Neural cell (in vitro differentiated cells): ENCODE data around the gene GPR21. TPM values are rescaled to one million over a fixed set of nuclear protein-coding genes. Genes with fewer than 3 reads are reported as not detected.

Source experiments
- H2AFZ ChIP-seq: fragments of 200-600, 300-800 bp; sonication (generic), shearing (Covaris generic); 2 replicates; pipeline ENCODE4 v1.6.0; 2014; ENCODE audit warnings: low read depth, mild to moderate bottlenecking, antibody characterized with exemption, low read length, moderate library complexity
- H3F3A ChIP-seq: fragments of 200-600 bp; shearing (Covaris generic); 2 replicates; pipeline ENCODE4 v1.6.1; 2016; ENCODE audit warnings: mild to moderate bottlenecking, moderate library complexity, mixed read lengths, antibody characterized with exemption, low read length; ENCODE audit not compliant: insufficient read depth, poor library complexity, severe bottlenecking
- H3K27ac ChIP-seq: fragments of 200-600, 300-800 bp; sonication (generic), shearing (Covaris generic); 2 replicates; pipeline ENCODE4 v1.5.1; 2014; ENCODE audit warnings: mild to moderate bottlenecking, low read length, moderate library complexity
- H3K27me3 ChIP-seq: fragments of 300-800, 200-600 bp; sonication (generic), shearing (Covaris generic); 2 replicates; pipeline ENCODE4 v1.6.0; 2014; ENCODE audit warnings: mild to moderate bottlenecking, low read depth, low read length, moderate library complexity; ENCODE audit not compliant: insufficient read depth
- H3K36me3 ChIP-seq: fragments of 300-800, 200-600 bp; sonication (generic), shearing (Covaris generic); 2 replicates; pipeline ENCODE4 v1.5.1; 2014; ENCODE audit warnings: mild to moderate bottlenecking, antibody characterized with exemption, low read length, moderate library complexity; ENCODE audit not compliant: insufficient read depth
- H3K4me2 ChIP-seq: fragments of 300-800, 200-600 bp; sonication (generic), shearing (Covaris generic); 2 replicates; pipeline ENCODE4 v1.6.0; 2014; ENCODE audit warnings: mild to moderate bottlenecking, low read length
- H3K4me3 ChIP-seq: fragments of 300-800, 200-600 bp; sonication (generic), shearing (Covaris generic); 2 replicates; pipeline ENCODE4 v1.5.1; 2014; ENCODE audit warnings: mild to moderate bottlenecking, low read length, moderate library complexity
- H3K79me2 ChIP-seq: fragments of 200-600 bp; shearing (Covaris generic); replicated peaks from 2 replicates; pipeline ENCODE4 v1.6.0; 2014; ENCODE audit warnings: mild to moderate bottlenecking, low read length, moderate library complexity; ENCODE audit not compliant: insufficient read depth
- H3K9ac ChIP-seq: fragments of 300-800, 200-600 bp; sonication (generic), shearing (Covaris generic); 2 replicates; pipeline ENCODE4 v1.6.1; 2016; ENCODE audit warnings: mild to moderate bottlenecking, low read length, mixed read lengths
- H3K9me2 ChIP-seq: fragments of 200-600 bp; shearing (Covaris generic); 2 replicates; pipeline ENCODE4 v1.6.1; 2016; ENCODE audit warnings: mild to moderate bottlenecking, low read length, mixed read lengths; ENCODE audit not compliant: insufficient read depth
- H3K9me3 ChIP-seq: fragments of 200-600, 300-800 bp; sonication (generic), shearing (Covaris generic); 2 replicates; pipeline ENCODE4 v1.6.1; 2016; ENCODE audit warnings: mild to moderate bottlenecking, mixed run types, low read length, moderate library complexity, mixed read lengths
- H4K20me1 ChIP-seq: fragments of 200-600 bp; shearing (Covaris generic); 2 replicates; pipeline ENCODE4 v1.6.1; 2016; ENCODE audit warnings: mild to moderate bottlenecking, mixed run types; ENCODE audit not compliant: insufficient read depth
- CTCF ChIP-seq: fragments of 450-650 bp; IDR thresholded peaks from 2 replicates; pipeline ENCODE4 v1.5.1; 2014; ENCODE audit warnings: antibody characterized with exemption, mild to moderate bottlenecking, moderate library complexity; ENCODE audit not compliant: poor library complexity, severe bottlenecking
- EP300 ChIP-seq: fragments of 450-650 bp; conservative IDR thresholded peaks from 2 replicates; pipeline ENCODE4 v1.6.1; 2014; ENCODE audit warnings: antibody characterized with exemption, mild to moderate bottlenecking, moderate library complexity; ENCODE audit not compliant: poor library complexity, severe bottlenecking
- EZH2 ChIP-seq: fragments of 200-600, 300-800 bp; shearing (Covaris generic), sonication (generic); IDR thresholded peaks from 2 replicates; pipeline ENCODE4 v1.6.1; 2014; ENCODE audit warnings: antibody characterized with exemption, low read length, borderline replicate concordance, mild to moderate bottlenecking; ENCODE audit not compliant: insufficient read depth, poor library complexity, severe bottlenecking
- MXI1 ChIP-seq: fragments of 450-650 bp; conservative IDR thresholded peaks from 2 replicates; pipeline ENCODE4 v1.6.1; 2014; ENCODE audit warnings: antibody characterized with exemption, mild to moderate bottlenecking; ENCODE audit not compliant: poor library complexity, severe bottlenecking
- POLR2AphosphoS5 ChIP-seq: IDR thresholded peaks from 2 replicates; pipeline ENCODE4 v1.6.1; 2012
- RAD21 ChIP-seq: fragments of 450-650 bp; conservative IDR thresholded peaks from 2 replicates; pipeline ENCODE4 v1.6.1; 2014; ENCODE audit warnings: antibody characterized with exemption, mild to moderate bottlenecking, moderate library complexity
- REST ChIP-seq: IDR thresholded peaks from 2 replicates; pipeline ENCODE4 v1.6.1; 2012; ENCODE audit warnings: borderline replicate concordance
- SMC3 ChIP-seq: fragments of 450-650 bp; conservative IDR thresholded peaks from 2 replicates; pipeline ENCODE4 v1.6.1; 2014; ENCODE audit warnings: antibody characterized with exemption, mild to moderate bottlenecking, moderate library complexity; ENCODE audit not compliant: poor library complexity
- TAF1 ChIP-seq: IDR thresholded peaks from 2 replicates; pipeline ENCODE4 v1.6.1; 2012; ENCODE audit warnings: low read depth
- polyA plus RNA-seq: library from polyadenylated mRNA; depleted of rRNA; stranded (reverse); fragments of >200 nt; gene quantifications from 2 replicates; pipeline ENCODE4 v1.2.3, GENCODE V29; 2014

The GPR21 gene
- polyA plus RNA-seq, 1 donor from 2014 or later = 2.2 TPM

- no peak overlapping the region for H2AFZ ChIP-seq
- H3K27ac ChIP-seq = no peak overlapping the region
- no peaks in the 10 kb centered on the region for H3K9me2 ChIP-seq
- peaks cover 3% of the 10 kb centered on the region for H3K36me3 ChIP-seq
- H4K20me1 ChIP-seq = no peaks in the 10 kb centered on the region
- no peak for TF ChIP-seq CTCF
- TF ChIP-seq TAF1 = no peak
- no peak for TF ChIP-seq SMC3
- TF ChIP-seq RAD21 = no peak
- no peak for TF ChIP-seq EZH2
- TF ChIP-seq POLR2AphosphoS5 = no peak
- no peak for TF ChIP-seq EP300
- TF ChIP-seq REST = no peak
- no peak for TF ChIP-seq MXI1
- H3K27me3 ChIP-seq = no peaks in the 10 kb centered on the region
- no peak overlapping the region for H3K4me2 ChIP-seq
- no peaks in the 10 kb centered on the region for H3K79me2 ChIP-seq
- no peaks in the 10 kb centered on the region for H3K9me3 ChIP-seq
- H3F3A ChIP-seq = no peaks in the 10 kb centered on the region
- no peak overlapping the region for H3K9ac ChIP-seq
- H3K4me3 ChIP-seq = no peak overlapping the region
These were observed 31.7 kb downstream of the GPR21 start for GRCh38 chr9:123065196-123065595.

GRCh38 chr9:123067136-123067535, 33.7 kb downstream of the GPR21 start:
- H2AFZ ChIP-seq = no peak overlapping the region
- H3K9me3 ChIP-seq = no peaks in the 10 kb centered on the region
- no peaks in the 10 kb centered on the region for H3F3A ChIP-seq
- no peaks in the 10 kb centered on the region for H3K27me3 ChIP-seq
- H3K9ac ChIP-seq = no peak overlapping the region
- no peaks in the 10 kb centered on the region for H3K9me2 ChIP-seq
- no peaks in the 10 kb centered on the region for H4K20me1 ChIP-seq
- H3K4me3 ChIP-seq = no peak overlapping the region
- no peaks in the 10 kb centered on the region for H3K79me2 ChIP-seq
- H3K27ac ChIP-seq = no peak overlapping the region
- TF ChIP-seq SMC3 (no peak), POLR2AphosphoS5 (no peak), RAD21 (no peak), MXI1 (no peak), TAF1 (no peak), CTCF (no peak), EZH2 (no peak), EP300 (no peak), REST (no peak)
- no peak overlapping the region for H3K4me2 ChIP-seq
- H3K36me3 ChIP-seq = peaks cover 3% of the 10 kb centered on the region
